ENCODE data around the gene MICALL1.
A peak's percentile ranks its signal among the peaks of the same experiment; 100 is the strongest.
"Not testable (repeated sequence)": the region's sequence is repeated elsewhere in the genome, so short reads cannot be mapped to it uniquely, and the experiment has no call there.

MICALL1 gene

GRCh38 chr22:37951305-37951704 lies 45.2 kb downstream of the MICALL1 start:
- DNase-seq (ENCODE audit: low spot score): no peak
- in situ Hi-C loops (cut with MboI; ENCODE audit: low pct_unique_long_range_greater_than_20kb, low sequenced_read_pairs, unreplicated experiment): no loop called here
- no peak for TF ChIP-seq CTCF (IDR thresholded peaks at IDR 0.05; ENCODE audit: extremely low read depth, insufficient read depth, missing control alignments)

GRCh38 chr22:37952629-37953028 lies 46.5 kb downstream of the MICALL1 start:
- DNase-seq (ENCODE audit: low spot score); in situ Hi-C loops (cut with MboI; ENCODE audit: low pct_unique_long_range_greater_than_20kb, low sequenced_read_pairs, unreplicated experiment): not testable (repeated sequence)

GRCh38 chr22:37953062-37953436 lies 47.0 kb downstream of the MICALL1 start:
- in situ Hi-C loops (cut with MboI; ENCODE audit: low pct_unique_long_range_greater_than_20kb, low sequenced_read_pairs, unreplicated experiment): no loop called here
- DNase-seq (ENCODE audit: low spot score): no peak
- TF ChIP-seq CTCF (IDR thresholded peaks at IDR 0.05; ENCODE audit: extremely low read depth, insufficient read depth, missing control alignments): no peak

- in situ Hi-C loops (cut with MboI; ENCODE audit: low pct_unique_long_range_greater_than_20kb, low sequenced_read_pairs, unreplicated experiment): no loop called here
- TF ChIP-seq CTCF (IDR thresholded peaks at IDR 0.05; ENCODE audit: extremely low read depth, insufficient read depth, missing control alignments): no peak
- DNase-seq (ENCODE audit: low spot score): peak; percentile 98
Measured at GRCh38 chr22:37953437-37954179, 47.5 kb downstream of the MICALL1 start, which contains the start of the genes C22orf23 and POLR2F. Gene C22orf23 (minus strand): TSS chr22:37953601. CDS start chr22:37953149, 452 bp downstream. Gene POLR2F (plus strand): TSS chr22:37953699. CDS start chr22:37953788, 89 bp downstream.

- no peak for DNase-seq (ENCODE audit: low spot score)
- no peak for TF ChIP-seq CTCF (IDR thresholded peaks at IDR 0.05; ENCODE audit: extremely low read depth, insufficient read depth, missing control alignments)
- in situ Hi-C loops (cut with MboI; ENCODE audit: low pct_unique_long_range_greater_than_20kb, low sequenced_read_pairs, unreplicated experiment): no loop called here
Measured at GRCh38 chr22:37954686-37955085, 48.6 kb downstream of the MICALL1 start.

- in situ Hi-C loops (cut with MboI; ENCODE audit: low pct_unique_long_range_greater_than_20kb, low sequenced_read_pairs, unreplicated experiment); DNase-seq (ENCODE audit: low spot score): not testable (repeated sequence)
Measured at GRCh38 chr22:37955825-37956397, 49.8 kb downstream of the MICALL1 start.

GRCh38 chr22:37957232-37957631 lies 51.1 kb downstream of the MICALL1 start:
- no peak for TF ChIP-seq CTCF (IDR thresholded peaks at IDR 0.05; ENCODE audit: extremely low read depth, insufficient read depth, missing control alignments)
- no peak for DNase-seq (ENCODE audit: low spot score)
- in situ Hi-C loops (cut with MboI; ENCODE audit: low pct_unique_long_range_greater_than_20kb, low sequenced_read_pairs, unreplicated experiment): no loop called here
